HepG2 (cell line): ENCODE results near the gene SH3PXD2A. TPM values are rescaled to one million over a fixed set of nuclear protein-coding genes. Genes with fewer than 3 reads are reported as not detected.

Source experiments
- CAMTA2 ChIP-seq: sonication (generic); formaldehyde crosslinking; IDR thresholded peaks from 2 replicates; pipeline ENCODE4 v1.4.0; 2020; ENCODE audit warnings: mild to moderate bottlenecking, missing genetic modification reagents, borderline replicate concordance
- FOSL2 ChIP-seq: sonication (generic); formaldehyde crosslinking; IDR thresholded peaks from 2 replicates; pipeline ENCODE4 v1.4.0; 2020; ENCODE audit warnings: missing genetic modification reagents
- FOXA1 ChIP-seq, 2 experiments: fragments of 450-650 bp in 1 of 2; sonication (generic) in 1 of 2; formaldehyde crosslinking in 1 of 2; IDR thresholded peaks; 2 replicates each; pipeline versions ENCODE4 v1.4.0 to v1.6.1; 2016 to 2020; ENCODE audit warnings: missing genetic modification reagents in 1 of 2
- GATAD2A ChIP-seq: IDR thresholded peaks from 2 replicates; pipeline ENCODE4 v1.6.1; 2016
- HDAC2 ChIP-seq: sonication (generic); formaldehyde crosslinking; IDR thresholded peaks from 2 replicates; pipeline ENCODE4 v1.4.0; 2020; ENCODE audit warnings: missing genetic modification reagents
- HMGXB3 ChIP-seq: sonication (generic); formaldehyde crosslinking; IDR thresholded peaks from 2 replicates; pipeline ENCODE4 v1.4.0; 2020; ENCODE audit warnings: missing genetic modification reagents, borderline replicate concordance
- HOMEZ ChIP-seq: IDR thresholded peaks from 2 replicates; pipeline ENCODE4 v1.6.1; 2016; ENCODE audit warnings: low read depth
- MIER3 ChIP-seq: IDR thresholded peaks from 2 replicates; pipeline ENCODE4 v1.6.1; 2016; ENCODE audit warnings: missing compliant biosample characterization, borderline replicate concordance
- MLX ChIP-seq: IDR thresholded peaks from 2 replicates; pipeline ENCODE4 v1.6.1; 2016
- NAIF1 ChIP-seq: sonication (generic); formaldehyde crosslinking; IDR thresholded peaks from 2 replicates; pipeline ENCODE4 v1.5.0; 2020; ENCODE audit warnings: mild to moderate bottlenecking, missing genetic modification reagents, borderline replicate concordance
- NR2F6 ChIP-seq, 2 experiments: IDR thresholded peaks; 2 replicates each; pipeline ENCODE4 v1.6.1; 2016; ENCODE audit warnings: antibody characterized with exemption in 1 of 2, mild to moderate bottlenecking in 1 of 2
- PCBP1 ChIP-seq: fragments of 200-400 bp; formaldehyde crosslinking; IDR thresholded peaks from 2 replicates; pipeline ENCODE4 v1.6.1; 2017; ENCODE audit warnings: mild to moderate bottlenecking, low read depth, low read length, borderline replicate concordance
- RARA ChIP-seq: IDR thresholded peaks from 2 replicates; pipeline ENCODE4 v1.6.1; 2016; ENCODE audit warnings: missing genetic modification reagents, missing compliant biosample characterization
- RXRB ChIP-seq: IDR thresholded peaks from 2 replicates; pipeline ENCODE4 v1.6.1; 2016; ENCODE audit warnings: borderline replicate concordance, missing genetic modification reagents, missing compliant biosample characterization
- SOX13 ChIP-seq, 3 experiments: fragments of 450-650 bp in 1 of 3; sonication (generic) in 1 of 3; formaldehyde crosslinking in 1 of 3; IDR thresholded peaks in 2 of 3; conservative IDR thresholded peaks in 1 of 3; 2 replicates each; pipeline versions ENCODE4 v1.5.0 to v1.6.1; 2016 to 2020; ENCODE audit warnings: antibody characterized with exemption in 1 of 3, mild to moderate bottlenecking in 1 of 3, missing compliant biosample characterization in 1 of 3, missing genetic modification reagents in 1 of 3, moderate library complexity in 1 of 3
- ZNF577 ChIP-seq: sonication (generic); formaldehyde crosslinking; IDR thresholded peaks from 2 replicates; pipeline ENCODE4 v1.4.0; 2020; ENCODE audit warnings: mild to moderate bottlenecking, low read depth, missing genetic modification reagents, borderline replicate concordance
- polyA plus RNA-seq, 8 experiments: library from polyadenylated mRNA; depleted of rRNA in 3 of 8; stranded (reverse) in 7 of 8; unstranded in 1 of 8; fragments of >200 nt; fragmentation: Illumina TruSeq in 4 of 8; extraction: Trizol in 4 of 8; gene quantifications; 2 replicates each; pipeline versions ENCODE4 v1.2.1 to v1.2.3, GENCODE V29; 2011 to 2016; ENCODE audit warnings: low read depth in 4 of 8, missing spikeins in 1 of 8, mixed read lengths in 1 of 8; ENCODE audit not compliant: insufficient read depth in 1 of 8
- total RNA-seq, 5 experiments: library from RNA; depleted of rRNA; stranded (reverse); fragments of >200 nt; fragmentation: Illumina TruSeq; extraction: Trizol; gene quantifications; 2 replicates each; pipeline ENCODE4 v1.2.3, GENCODE V29; 2016; ENCODE audit warnings: low read depth in 1 of 5
- TF ChIP-seq, protein P1 (sequence below): sonication (generic); formaldehyde crosslinking; conservative IDR thresholded peaks from 2 replicates; pipeline ENCODE4 v1.4.0; 2020; ENCODE audit warnings: mild to moderate bottlenecking, missing genetic modification reagents, moderate library complexity

SH3PXD2A gene
- total and polyA plus RNA-seq, 2 of the 13 experiments (the other 11 are each of a cell fraction or from before 2014, with no cell fraction given) = 11.1 to 11.3 TPM

DNA sequence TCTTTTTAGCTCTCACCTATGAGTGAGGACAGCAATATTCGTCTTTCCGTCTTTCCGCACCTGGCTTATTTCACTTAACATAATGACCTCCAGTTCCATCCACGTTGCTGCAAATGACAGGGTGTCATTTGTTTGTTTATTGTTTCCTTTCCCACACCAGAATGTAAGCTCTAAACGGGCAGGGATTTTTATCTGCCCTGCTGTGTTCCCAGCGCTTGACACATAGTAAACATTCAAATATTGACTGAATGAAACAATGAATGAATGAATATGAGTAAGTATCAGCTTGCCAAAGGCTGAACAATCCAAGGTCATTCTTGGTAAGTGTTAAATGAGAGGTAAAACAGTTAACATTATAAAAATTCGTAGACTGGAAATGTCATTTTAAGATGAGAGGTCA is 12.8 kb downstream of the SH3PXD2A start (continued):
- TF ChIP-seq, protein P1, sequence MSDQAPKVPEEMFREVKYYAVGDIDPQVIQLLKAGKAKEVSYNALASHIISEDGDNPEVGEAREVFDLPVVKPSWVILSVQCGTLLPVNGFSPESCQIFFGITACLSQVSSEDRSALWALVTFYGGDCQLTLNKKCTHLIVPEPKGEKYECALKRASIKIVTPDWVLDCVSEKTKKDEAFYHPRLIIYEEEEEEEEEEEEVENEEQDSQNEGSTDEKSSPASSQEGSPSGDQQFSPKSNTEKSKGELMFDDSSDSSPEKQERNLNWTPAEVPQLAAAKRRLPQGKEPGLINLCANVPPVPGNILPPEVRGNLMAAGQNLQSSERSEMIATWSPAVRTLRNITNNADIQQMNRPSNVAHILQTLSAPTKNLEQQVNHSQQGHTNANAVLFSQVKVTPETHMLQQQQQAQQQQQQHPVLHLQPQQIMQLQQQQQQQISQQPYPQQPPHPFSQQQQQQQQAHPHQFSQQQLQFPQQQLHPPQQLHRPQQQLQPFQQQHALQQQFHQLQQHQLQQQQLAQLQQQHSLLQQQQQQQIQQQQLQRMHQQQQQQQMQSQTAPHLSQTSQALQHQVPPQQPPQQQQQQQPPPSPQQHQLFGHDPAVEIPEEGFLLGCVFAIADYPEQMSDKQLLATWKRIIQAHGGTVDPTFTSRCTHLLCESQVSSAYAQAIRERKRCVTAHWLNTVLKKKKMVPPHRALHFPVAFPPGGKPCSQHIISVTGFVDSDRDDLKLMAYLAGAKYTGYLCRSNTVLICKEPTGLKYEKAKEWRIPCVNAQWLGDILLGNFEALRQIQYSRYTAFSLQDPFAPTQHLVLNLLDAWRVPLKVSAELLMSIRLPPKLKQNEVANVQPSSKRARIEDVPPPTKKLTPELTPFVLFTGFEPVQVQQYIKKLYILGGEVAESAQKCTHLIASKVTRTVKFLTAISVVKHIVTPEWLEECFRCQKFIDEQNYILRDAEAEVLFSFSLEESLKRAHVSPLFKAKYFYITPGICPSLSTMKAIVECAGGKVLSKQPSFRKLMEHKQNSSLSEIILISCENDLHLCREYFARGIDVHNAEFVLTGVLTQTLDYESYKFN (CRISPR knock-in tag) = 0 out of 2 replicates have a peak, but pooled peaks have one; percentile 20
- TF ChIP-seq HDAC2 (0 out of 2 replicates have a peak, but pooled peaks have one; percentile 32), MIER3 (CRISPR knock-in tag) (peak; percentile 31; the same call in 1 of the 2 replicates), ZNF577 (CRISPR knock-in tag) (no peak), HMGXB3 (CRISPR knock-in tag) (no peak), HOMEZ (0 out of 2 replicates have a peak, but pooled peaks have one; percentile 35), NAIF1 (CRISPR knock-in tag) (no peak), FOXA1 (IDR thresholded peaks at IDR 0.05) (peak; percentile 12; the same call in 1 of the 2 replicates), FOXA1 (CRISPR knock-in tag; IDR thresholded peaks at IDR 0.05) (no peak; the same call in 1 of the 2 replicates), FOSL2 (CRISPR knock-in tag) (peak; percentile 61), PCBP1 (no peak), SOX13 (IDR thresholded peaks at IDR 0.05) (no peak), SOX13 (CRISPR knock-in tag; conservative IDR thresholded peaks at IDR 0.05 in 1 of 2, IDR thresholded peaks at IDR 0.05 in 1 of 2) (peak in 1 of 2 experiments; percentile 74; a peak in 1 of 4 replicates), RARA (CRISPR knock-in tag) (peak; percentile 68), CAMTA2 (CRISPR knock-in tag) (no peak), GATAD2A (CRISPR knock-in tag) (peak; percentile 42; the same call in 1 of the 2 replicates), MLX (CRISPR knock-in tag) (no peak), NR2F6 (IDR thresholded peaks at IDR 0.05) (no peak), NR2F6 (CRISPR knock-in tag; IDR thresholded peaks at IDR 0.05) (0 out of 2 replicates have a peak, but pooled peaks have one; percentile 10), RXRB (CRISPR knock-in tag) (0 out of 2 replicates have a peak, but pooled peaks have one; percentile 22)
